ENCODE results near the gene CELF1. TPM values are rescaled to one million over a fixed set of nuclear protein-coding genes. Genes with fewer than 3 reads are reported as not detected.
"Not testable (repeated sequence)": the region's sequence is repeated elsewhere in the genome, so short reads cannot be mapped to it uniquely, and the experiment has no call there.

CELF1 gene
- total RNA-seq, 3 donors from 2014 or later (not counting 1 experiment from before 2014, with no cell fraction given): 128 to 168 (median 162) TPM

DNA sequence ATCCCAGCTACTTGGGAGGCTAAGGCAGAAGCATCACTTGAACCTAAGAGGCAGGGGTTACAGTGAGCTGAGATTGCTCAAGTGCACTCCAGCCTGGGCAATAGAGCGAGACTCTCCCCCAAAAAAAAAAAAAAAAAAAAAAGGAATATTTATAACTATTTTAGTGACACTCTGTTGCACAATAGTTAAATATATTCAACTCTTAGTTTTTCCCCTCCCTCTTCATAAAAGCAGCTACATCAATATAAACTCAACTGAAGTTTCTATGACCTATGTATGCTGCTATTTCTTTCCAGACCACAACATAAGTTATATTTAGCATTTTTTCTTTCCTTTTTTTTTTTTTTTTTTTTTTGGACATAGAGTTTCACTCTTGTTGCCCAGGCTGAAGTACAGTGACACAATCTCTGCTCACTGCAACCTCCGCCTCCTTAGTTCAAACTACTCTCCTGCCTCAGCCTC is 19.2 kb downstream of the CELF1 start:
- 100% methylated on average over 1 of the region's 2 CpGs for WGBS (ENCODE audit: insufficient coverage)
- DNase-seq: no peak
- ATAC-seq: no peak

DNA sequence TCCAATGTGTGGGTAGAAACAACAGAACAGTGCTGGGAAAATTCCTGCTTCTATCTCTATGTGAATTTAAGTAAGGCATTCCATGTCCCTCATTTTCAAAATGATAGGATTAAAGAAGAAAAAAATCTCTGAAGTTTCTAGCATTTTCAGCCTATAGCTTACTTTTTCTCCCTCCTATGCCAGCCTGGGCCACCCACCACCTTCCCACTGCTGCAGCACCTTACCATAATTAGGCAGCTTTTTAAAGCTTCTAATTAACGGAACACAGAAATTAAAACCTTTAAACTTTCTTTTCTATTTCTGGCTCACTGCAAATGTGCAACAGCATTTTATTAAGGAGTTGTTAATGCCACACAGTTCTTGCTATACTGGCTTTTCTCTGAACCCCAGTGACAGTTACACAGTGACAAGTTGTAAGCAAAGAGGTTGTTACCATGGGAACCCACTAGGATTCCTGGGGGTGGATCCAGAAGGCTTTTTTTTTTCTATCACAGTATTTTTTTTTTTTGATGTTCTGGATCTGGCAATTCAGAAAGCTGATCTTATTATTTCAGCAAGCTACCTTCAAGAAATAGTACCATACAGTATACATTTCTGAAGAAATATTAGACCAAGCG is 20.2 kb downstream of the CELF1 start:
- H3K27ac ChIP-seq (ENCODE audit: low read length): no peak overlapping the region
- TF ChIP-seq, protein P1, sequence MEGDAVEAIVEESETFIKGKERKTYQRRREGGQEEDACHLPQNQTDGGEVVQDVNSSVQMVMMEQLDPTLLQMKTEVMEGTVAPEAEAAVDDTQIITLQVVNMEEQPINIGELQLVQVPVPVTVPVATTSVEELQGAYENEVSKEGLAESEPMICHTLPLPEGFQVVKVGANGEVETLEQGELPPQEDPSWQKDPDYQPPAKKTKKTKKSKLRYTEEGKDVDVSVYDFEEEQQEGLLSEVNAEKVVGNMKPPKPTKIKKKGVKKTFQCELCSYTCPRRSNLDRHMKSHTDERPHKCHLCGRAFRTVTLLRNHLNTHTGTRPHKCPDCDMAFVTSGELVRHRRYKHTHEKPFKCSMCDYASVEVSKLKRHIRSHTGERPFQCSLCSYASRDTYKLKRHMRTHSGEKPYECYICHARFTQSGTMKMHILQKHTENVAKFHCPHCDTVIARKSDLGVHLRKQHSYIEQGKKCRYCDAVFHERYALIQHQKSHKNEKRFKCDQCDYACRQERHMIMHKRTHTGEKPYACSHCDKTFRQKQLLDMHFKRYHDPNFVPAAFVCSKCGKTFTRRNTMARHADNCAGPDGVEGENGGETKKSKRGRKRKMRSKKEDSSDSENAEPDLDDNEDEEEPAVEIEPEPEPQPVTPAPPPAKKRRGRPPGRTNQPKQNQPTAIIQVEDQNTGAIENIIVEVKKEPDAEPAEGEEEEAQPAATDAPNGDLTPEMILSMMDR (IDR thresholded peaks at IDR 0.05): no peak
- no peak for DNase-seq
- H3K9me3 Mint-ChIP-seq: no peaks in the 10 kb centered on the region
- 88% methylated on average over 2 of the region's 2 CpGs for WGBS (ENCODE audit: insufficient coverage)
- no peaks in the 10 kb centered on the region for H3K9me3 ChIP-seq (ENCODE audit: control insufficient read depth, insufficient read depth, low read length)
- peaks cover 18% of the 10 kb centered on the region for H3K4me1 ChIP-seq (ENCODE audit: control insufficient read depth, insufficient read depth, low read length)
- H3K27me3 Mint-ChIP-seq (ENCODE audit: low read depth in 2 of 2): no peaks in the 10 kb centered on the region
- H3K4me1 Mint-ChIP-seq: peaks cover 22 to 43% of the 10 kb centered on the region in 2 donors
- no peaks in the 10 kb centered on the region for H3K36me3 Mint-ChIP-seq
- ATAC-seq: peak in 1 of 3 donors; percentile 38
- H3K27ac Mint-ChIP-seq: peak overlapping the region in 1 of 2 donors; percentile 38
- no peak overlapping the region for H3K4me3 Mint-ChIP-seq
- H3K36me3 ChIP-seq (ENCODE audit: control insufficient read depth, insufficient read depth, low read length): peaks cover 5% of the 10 kb centered on the region
- H3K27me3 ChIP-seq (ENCODE audit: control insufficient read depth, insufficient read depth, low read length): no peaks in the 10 kb centered on the region
- no peak overlapping the region for H3K4me3 ChIP-seq (ENCODE audit: low read length)
- intact Hi-C loops (cut with micrococcal nuclease): no loop called here

More for the DNA sequence above, 19.2 kb downstream of the CELF1 start:
- peaks cover 2% of the 10 kb centered on the region for H3K36me3 ChIP-seq (ENCODE audit: control insufficient read depth, insufficient read depth, low read length)
- no peaks in the 10 kb centered on the region for H3K36me3 Mint-ChIP-seq
- no peak overlapping the region for H3K27ac ChIP-seq (ENCODE audit: low read length)
- TF ChIP-seq, protein P1 (IDR thresholded peaks at IDR 0.05): no peak
- H3K4me3 ChIP-seq (ENCODE audit: low read length): no peak overlapping the region
- H3K9me3 ChIP-seq (ENCODE audit: control insufficient read depth, insufficient read depth, low read length): no peaks in the 10 kb centered on the region
- no peak overlapping the region for H3K27ac Mint-ChIP-seq
- no peak overlapping the region for H3K4me3 Mint-ChIP-seq
- no peaks in the 10 kb centered on the region for H3K9me3 Mint-ChIP-seq
- intact Hi-C loops (cut with micrococcal nuclease): no loop called here
- H3K4me1 ChIP-seq (ENCODE audit: control insufficient read depth, insufficient read depth, low read length): peaks cover 18% of the 10 kb centered on the region
- H3K27me3 ChIP-seq (ENCODE audit: control insufficient read depth, insufficient read depth, low read length): no peaks in the 10 kb centered on the region
- H3K27me3 Mint-ChIP-seq (ENCODE audit: low read depth in 2 of 2): no peaks in the 10 kb centered on the region
- peaks cover 27 to 50% of the 10 kb centered on the region in 2 donors for H3K4me1 Mint-ChIP-seq

DNA sequence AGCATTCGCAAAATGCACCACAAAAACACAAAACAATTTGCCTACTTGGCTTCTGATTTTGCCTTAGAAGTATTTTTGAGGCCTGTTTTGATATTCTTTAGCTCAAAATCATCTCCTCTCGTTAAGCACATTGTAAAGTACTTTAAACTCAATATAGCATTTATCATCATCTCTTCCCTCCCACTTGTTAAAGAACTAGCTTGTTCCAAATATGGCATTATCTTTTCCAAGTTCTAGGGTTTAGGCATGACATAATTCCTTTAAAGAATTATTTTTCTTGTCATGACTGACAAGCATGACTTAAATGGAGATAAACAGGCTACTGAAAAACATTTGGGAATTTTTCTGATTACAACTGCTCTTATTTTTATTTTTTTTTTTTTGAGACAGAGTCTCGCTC is 21.3 kb downstream of the CELF1 start:
- no peaks in the 10 kb centered on the region for H3K9me3 ChIP-seq (ENCODE audit: control insufficient read depth, insufficient read depth, low read length)
- H3K4me3 ChIP-seq (ENCODE audit: low read length): no peak overlapping the region
- TF ChIP-seq, protein P1 (IDR thresholded peaks at IDR 0.05): no peak
- no peak for DNase-seq
- Mint-ChIP-seq H3K4me1 (peaks cover 22 to 44% of the 10 kb centered on the region in 2 donors), H3K9me3 (no peaks in the 10 kb centered on the region), H3K27ac (peak overlapping the region in 1 of 2 donors; percentile 44), H3K27me3 (ENCODE audit: low read depth in 2 of 2) (no peaks in the 10 kb centered on the region), H3K36me3 (no peaks in the 10 kb centered on the region), H3K4me3 (no peak overlapping the region)
- ATAC-seq: no peak
- 77% methylated on average over 3 of the region's 3 CpGs for WGBS (ENCODE audit: insufficient coverage)
- intact Hi-C loops (cut with micrococcal nuclease): no loop called here
- peaks cover 5% of the 10 kb centered on the region for H3K36me3 ChIP-seq (ENCODE audit: control insufficient read depth, insufficient read depth, low read length)
- no peaks in the 10 kb centered on the region for H3K27me3 ChIP-seq (ENCODE audit: control insufficient read depth, insufficient read depth, low read length)
- H3K27ac ChIP-seq (ENCODE audit: low read length): no peak overlapping the region
- peaks cover 18% of the 10 kb centered on the region for H3K4me1 ChIP-seq (ENCODE audit: control insufficient read depth, insufficient read depth, low read length)

DNA sequence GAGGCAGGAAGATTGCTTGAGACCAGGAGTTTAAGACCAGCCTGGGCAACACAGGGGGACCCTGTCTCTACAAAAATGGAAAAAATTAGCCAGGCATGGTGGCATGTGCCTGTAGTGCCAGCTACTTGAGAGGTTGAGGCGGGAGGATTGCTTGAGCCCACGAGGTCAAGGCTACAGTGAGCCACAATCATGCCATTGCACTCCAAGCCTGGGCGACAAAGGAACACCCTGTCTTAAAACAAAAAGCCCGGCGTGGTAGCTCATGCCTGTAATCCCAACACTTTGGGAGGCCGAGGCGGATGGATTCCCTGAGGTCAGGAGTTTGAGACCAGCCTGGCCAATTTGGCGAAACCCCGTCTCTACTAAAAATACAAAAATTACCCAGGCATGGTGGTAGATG is 22.2 kb downstream of the CELF1 start:
- Mint-ChIP-seq H3K4me1 (peaks cover 25 to 46% of the 10 kb centered on the region in 2 donors), H3K27ac (peak overlapping the region; percentile 63 to 72)
- H3K27ac ChIP-seq (ENCODE audit: low read length); ATAC-seq; H3K4me3 Mint-ChIP-seq; H3K9me3 ChIP-seq (ENCODE audit: control insufficient read depth, insufficient read depth, low read length); DNase-seq; H3K36me3 ChIP-seq (ENCODE audit: control insufficient read depth, insufficient read depth, low read length); H3K27me3 Mint-ChIP-seq (ENCODE audit: low read depth in 2 of 2); intact Hi-C loops (cut with micrococcal nuclease); H3K4me3 ChIP-seq (ENCODE audit: low read length); H3K9me3 Mint-ChIP-seq; H3K27me3 ChIP-seq (ENCODE audit: control insufficient read depth, insufficient read depth, low read length); H3K36me3 Mint-ChIP-seq: not testable (repeated sequence)
- H3K4me1 ChIP-seq (ENCODE audit: control insufficient read depth, insufficient read depth, low read length): peaks cover 14% of the 10 kb centered on the region
- WGBS (ENCODE audit: insufficient coverage): 95% methylated on average over 9 of the region's 9 CpGs
